Stimulated activated CD4-positive, alpha-beta T cell treated with anti-CD3 and anti-CD28 coated beads, Interleukin-2, amount 100 ng/mL, for 24 hours (primary cell): ENCODE results near the gene SMAD1.
"Not testable (repeated sequence)": the region's sequence is repeated elsewhere in the genome, so short reads cannot be mapped to it uniquely, and the experiment has no call there.

Source experiments
- DNase-seq, 2 donors: peaks; one replicate each; pipeline ENCODE4 v3.0.0-alpha.2; 2020

Gene SMAD1

DNA sequence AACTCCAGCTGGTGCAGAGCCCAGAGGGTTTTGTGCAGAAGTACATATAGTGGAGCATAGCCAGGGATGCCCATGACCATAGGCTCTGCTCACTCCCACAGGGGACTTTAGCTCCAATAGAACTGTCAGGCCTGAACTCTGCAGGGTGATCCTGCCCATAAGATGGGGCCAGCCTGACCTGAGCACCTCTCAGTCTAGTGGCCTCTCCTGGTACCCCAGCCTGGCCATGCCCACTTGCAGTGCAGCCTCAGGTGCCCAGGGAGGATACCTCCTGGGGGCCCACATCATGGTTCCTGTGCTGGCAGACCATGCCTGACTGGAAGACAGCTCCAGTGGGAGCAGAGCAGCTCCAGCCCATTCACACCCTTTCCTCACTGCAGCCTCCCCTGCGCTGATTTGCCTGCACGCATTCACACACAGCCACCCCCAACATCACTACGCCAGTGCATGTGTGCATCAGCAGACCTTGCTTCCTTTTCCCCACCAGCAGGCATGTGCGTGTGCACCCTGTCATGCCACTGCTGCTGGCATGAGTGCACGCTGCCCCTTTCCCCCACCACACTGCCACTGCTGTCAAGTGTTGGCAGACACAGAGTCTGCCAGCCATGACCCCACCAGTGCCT is 84.5 kb downstream of the SMAD1 start:
- DNase-seq, result no peak

DNA sequence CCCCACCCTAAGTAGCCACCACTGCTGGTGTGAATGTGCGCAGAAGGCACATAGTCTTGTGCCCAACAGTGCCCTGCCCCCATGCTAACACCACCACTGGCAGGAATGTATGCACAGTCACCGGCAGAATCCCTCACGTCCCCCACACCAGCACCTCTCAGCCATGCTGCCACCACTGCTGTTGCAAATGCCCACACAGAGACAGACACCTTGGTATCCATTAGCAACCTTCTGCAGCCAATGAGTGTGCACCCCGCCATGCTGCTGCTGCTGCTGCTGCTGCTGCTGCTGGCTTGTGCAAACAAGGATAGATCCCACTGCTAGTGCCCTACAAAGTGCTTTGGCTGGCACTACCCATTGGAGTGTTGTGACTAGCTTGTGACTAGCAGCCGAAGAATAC is 85.1 kb downstream of the SMAD1 start:
- no peak for DNase-seq

DNA sequence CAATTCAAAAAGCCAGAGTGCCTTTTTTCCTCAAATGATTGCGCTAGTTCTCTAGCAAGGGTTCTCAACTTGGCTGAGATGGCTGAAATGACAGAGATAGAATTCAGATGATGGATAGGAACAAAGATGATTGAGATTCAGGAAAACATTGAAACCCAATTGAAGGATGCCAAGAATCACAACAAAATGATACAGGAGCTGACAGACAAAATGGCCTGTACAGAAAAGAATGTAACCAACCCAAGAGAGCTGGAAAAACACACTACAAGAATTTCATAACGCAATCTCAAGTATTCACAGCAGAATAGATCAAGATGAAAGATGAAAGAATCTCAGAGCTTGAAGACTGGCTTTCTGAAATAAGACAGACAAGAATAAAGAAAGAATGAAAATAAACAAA is 85.9 kb downstream of the SMAD1 start:
- no peak for DNase-seq

DNA sequence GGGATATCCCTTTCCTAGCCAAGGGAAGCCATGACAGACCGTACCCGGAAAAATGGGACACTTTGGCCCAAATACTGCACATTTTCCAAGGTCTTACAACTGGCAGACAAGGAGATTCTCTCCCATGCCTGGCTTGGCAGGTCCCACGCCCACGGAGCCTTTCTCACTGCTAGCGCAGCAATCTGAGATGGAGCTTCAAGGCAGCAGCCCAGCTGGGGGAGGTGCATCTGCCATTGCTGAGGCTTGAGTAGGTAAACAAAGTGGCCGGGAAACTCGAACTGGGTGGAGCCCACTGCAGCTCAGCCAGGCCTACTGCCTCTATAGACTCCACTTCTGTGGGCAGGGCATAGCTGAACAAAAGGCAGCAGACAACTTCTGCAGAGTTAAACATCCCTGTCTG is 92.9 kb downstream of the SMAD1 start:
- DNase-seq, result not testable (repeated sequence)

DNA sequence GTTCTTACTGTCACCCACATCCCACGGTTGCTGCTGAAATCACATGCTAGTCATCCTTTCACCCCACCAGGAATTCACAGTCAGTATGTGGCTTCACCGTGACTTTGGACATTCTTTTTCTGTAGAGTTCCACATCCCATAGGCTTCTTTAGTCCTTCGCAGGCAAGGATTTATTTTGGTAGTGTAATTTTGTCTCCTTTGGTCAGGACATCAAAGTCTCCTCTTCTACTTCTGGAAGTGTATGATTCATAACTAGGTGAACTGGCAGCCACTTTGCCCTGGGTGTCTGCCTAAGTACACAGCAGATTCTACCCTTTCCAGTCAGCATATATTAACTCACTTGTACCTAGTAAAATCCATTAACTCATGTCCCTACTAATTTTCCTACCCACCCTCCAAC is 99.3 kb downstream of the SMAD1 start:
- no peak for DNase-seq

DNA sequence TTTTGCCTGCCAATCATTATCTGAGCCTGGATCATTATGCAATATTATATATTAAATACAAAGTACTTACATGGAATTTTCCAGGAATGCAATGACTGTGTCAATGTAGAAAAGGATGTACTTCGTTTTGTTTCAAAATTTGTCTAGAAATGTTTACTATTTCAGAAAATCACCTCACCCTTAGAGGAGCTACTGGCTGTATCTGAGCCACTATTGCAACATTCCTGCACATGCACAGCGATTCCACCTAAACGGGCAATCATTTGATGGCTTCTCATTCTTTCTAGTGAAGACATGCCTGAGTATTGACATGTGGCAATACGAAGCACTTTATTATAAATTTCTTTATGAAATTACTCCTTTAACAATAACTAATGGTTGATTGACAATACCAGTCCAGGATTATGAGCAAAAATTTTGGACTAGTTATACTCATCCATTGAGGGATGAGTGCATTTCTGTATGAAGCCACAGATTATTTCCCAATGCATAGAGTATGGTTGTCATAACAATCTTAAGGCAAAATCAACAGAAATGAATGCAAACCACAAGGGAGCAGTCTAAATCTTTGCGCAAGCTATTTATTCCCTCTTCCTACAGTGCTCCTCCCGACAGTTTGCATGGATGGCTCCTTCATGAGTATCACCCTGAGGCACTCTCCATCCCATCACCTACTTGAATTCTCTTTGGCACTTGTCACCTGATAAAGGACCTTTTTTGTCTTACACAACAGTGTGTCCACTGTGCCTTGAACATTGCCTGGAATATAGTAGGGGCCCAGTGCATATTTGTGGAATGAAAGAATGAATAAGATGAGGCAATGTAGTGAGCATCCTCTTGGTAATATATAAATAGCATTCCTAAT is 101.8 kb downstream of the SMAD1 start:
- DNase-seq, result no peak

DNA sequence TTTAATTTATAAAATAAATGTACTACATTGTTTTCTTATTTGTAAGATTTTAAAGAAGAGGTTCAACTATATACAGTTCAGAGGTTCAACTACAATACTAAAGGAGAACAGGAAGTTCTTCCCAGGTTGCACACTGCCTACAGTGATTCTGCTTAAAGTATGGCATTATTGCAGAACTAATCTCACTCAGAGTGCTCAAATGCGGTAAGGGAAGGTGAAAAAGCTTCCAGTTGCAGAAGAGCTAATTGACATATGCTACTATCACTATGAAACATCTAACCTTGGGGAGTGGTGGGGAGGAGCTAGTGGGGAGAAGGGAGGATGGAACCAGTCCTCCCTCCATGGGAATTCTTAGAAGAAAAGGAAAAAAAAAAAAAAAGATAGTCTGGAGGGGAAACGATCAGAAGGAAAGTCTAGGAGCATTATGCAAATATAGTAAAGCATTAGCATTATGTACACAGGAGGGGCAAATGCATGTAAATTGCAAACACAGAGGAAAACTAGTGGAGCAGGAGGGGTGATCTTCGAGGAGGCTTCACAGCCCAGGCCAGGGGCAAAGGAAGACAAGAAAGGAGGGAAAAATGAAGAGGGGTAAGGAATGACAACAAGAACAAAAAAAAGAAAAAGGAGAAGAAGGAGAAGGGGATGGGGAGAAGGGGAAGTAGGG is 105.6 kb downstream of the SMAD1 start:
- DNase-seq, result no peak

DNA sequence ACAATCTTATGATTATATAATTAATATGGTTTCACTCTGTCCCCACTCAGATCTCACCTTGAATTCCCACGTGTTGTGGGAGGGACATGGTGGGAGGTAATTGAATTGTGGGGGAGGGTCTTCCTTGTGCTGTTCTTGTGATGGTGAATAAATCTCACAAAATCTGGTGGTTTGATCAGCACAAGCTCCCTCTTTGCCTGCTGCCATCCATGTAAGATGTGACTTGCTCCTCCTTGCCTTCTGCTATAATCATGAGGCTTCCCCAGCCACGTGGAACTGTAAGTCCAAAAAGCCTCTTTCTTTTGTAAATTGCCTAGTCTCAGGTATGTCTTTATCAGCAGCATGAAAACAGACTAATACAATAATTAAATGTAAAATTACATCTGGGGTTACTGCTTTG is 107.7 kb downstream of the SMAD1 start:
- DNase-seq, result not testable (repeated sequence)

DNA sequence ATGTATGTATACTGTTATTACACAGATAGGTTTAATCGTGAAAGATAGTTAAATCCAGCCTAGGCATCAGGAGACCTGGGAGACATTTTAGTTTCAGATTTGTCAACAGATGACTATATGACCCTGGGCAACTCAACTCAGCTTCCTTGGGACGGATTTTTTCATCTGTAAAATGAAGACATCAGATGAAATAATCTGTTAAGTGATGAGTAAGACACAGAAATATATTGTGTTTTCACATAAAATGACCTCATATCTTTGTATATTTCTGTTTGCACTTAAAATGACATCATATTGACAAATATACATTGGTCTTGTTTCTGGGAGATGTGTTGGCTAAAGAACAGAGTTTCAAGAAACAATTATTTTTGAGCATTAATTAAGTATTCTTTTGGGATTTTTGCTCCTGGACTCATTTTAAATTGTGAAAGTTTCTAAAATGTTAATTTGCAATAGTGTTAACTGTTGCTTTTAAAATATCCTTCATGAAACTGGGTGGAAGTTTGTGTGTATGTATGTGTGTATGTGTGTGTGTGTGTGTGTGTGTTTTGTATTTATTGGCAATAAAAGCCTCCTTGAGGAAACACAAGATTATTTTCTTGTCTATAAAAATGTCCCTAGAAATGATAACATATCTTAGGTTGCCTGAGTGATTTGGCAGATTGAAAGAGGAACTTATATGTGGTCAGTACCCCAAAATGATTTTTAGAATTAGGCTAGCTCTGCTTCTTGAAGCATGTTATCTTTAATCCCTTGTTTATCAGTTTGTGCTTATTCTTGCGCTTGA is 108.5 kb downstream of the SMAD1 start:
- no peak for DNase-seq

DNA sequence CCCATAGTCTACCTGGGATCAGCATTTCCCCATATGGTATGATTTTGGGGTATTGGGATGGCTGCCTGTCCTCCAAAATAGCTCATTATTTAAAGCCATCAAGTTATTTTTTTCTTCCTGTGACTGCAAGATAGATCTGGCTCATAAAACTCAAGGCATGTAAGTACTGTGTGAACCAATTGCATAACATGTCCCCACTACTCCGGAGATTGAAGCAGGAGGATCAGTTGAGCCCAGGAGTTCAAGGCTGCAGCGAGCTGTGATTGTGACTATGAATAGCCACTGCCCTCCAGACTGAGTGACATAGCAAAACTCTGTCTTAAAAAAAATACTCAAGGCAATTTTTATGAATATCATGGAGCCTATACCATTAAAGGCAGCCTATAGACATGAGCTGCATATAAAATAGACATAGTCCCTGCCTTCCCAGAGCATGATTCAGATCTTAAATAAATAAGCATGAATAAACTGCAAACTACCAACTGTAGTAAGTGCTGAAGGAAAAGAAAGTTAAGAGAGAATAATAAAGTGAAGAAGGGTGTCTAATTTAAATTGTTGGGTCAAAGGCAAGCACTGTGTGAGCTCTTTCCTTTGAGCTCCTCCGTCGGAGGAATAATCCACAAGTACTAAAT is 120.6 kb downstream of the SMAD1 start:
- no peak for DNase-seq

DNA sequence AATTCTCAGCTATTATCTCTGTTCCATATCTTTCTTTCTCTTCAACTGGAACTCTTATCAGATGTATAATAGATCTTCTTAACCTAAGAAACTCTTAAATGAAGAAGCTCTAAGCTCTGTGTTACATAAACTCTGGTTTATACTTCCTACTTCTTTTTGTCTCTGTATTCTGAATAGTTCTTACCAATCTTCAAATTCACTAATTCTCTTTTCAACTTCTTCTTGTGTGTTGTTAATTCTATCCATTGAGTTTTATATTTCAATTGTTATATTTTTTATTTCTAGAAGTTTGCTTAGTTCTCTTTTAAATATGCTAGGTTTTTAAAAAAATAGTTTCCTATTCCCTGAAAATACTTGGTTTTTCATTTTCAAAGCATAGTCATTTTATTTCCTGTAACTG is 124.3 kb downstream of the SMAD1 start:
- no peak for DNase-seq
